NOMO-1 treated with dmso at 0.1 percent for 144 hours (cell line): ENCODE measurements around the gene PSMB9.
"Not testable (repeated sequence)": the region's sequence is repeated elsewhere in the genome, so short reads cannot be mapped to it uniquely, and the experiment has no call there.

Source experiments
- DNase-seq: peaks from one replicate; lab custom pipeline; 2025; ENCODE audit not compliant: unreplicated experiment; lab: John Stamatoyannopoulos, UW

Gene PSMB9

DNA sequence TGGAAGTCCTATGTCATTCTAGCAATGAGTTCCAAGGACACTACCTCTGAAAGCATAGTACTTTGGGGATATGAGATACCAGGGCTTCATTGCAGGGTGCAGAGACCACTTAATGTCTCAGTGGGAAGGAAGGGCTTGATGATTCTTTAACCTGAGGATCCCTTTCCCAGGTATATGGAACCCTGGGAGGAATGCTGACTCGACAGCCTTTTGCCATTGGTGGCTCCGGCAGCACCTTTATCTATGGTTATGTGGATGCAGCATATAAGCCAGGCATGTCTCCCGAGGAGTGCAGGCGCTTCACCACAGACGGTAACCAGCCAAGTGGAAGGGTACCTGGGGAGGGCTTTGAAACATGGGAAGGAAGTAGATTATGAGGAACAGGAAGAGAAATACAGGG lies 4.2 kb downstream of the PSMB9 start:
- no peak for DNase-seq

DNA sequence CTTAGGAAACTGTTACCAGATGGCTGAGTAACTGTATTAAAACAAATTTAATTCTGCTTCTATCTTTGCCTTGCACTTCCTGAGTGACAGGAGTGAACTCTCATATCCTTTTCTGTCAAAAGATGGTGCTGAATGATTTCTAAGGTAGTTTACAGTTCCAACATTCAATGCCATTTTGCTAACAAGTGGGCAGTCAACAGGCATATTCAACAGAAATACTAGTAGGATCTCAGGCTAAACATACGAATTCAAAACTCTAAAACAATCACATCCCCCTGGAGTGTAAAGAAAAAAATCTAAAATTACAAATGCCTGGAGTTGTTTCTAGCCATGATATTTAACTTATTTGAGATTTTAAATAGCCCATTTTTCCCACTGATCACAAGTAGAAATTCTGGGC lies 6.7 kb downstream of the PSMB9 start:
- DNase-seq = no peak

DNA sequence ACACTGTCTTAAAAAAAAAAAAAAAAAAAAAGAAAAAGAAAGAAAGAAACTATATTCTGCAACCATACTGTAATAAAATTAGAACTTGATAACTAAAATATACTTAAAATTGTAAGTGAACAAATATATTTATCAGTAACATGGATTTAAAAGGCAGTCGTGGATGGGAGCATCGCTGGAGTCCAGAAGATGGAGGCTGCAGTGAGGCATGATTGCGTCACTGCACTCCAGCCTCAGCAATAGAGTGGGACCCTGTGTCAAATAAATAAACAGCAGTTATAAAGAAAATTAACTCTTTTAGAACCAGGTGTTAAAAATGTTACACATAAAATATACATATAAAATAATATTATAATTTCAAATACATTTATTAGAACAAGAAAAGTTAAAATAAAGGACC lies 8.7 kb downstream of the PSMB9 start:
- no peak for DNase-seq

DNA sequence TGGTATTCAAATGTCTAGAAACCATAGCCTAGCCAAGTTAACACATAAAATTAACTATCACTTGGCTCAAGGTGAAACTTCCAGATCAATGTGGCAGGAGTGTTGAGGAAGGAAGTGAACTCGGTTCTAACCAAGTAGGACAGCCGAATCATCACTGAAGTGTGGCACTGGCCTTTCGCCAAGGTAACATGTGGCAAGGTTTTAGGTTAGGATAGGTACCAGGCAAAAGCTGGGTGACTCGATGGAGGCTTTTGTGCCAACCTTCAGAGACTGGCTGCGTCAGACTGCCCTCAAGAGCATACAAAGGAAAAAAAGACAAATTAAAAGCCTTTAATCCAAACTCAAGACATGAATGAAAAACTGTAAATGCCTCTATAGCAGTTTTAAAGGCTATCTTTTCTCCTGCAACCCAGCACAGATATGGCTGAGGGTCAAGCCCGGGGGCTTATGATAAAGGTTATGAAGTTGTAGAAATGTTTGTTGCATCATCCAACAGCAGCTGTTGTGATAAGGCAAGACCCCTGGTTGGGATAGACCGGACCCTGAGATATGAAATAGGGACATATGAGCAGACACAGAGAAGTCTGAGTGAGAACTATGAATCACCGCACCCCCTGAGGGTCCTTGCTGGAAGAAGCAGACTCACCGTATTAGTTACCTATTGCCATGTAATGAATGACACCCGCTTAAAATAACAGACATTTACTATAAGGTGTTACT lies 11.9 kb downstream of the PSMB9 start:
- no peak for DNase-seq

DNA sequence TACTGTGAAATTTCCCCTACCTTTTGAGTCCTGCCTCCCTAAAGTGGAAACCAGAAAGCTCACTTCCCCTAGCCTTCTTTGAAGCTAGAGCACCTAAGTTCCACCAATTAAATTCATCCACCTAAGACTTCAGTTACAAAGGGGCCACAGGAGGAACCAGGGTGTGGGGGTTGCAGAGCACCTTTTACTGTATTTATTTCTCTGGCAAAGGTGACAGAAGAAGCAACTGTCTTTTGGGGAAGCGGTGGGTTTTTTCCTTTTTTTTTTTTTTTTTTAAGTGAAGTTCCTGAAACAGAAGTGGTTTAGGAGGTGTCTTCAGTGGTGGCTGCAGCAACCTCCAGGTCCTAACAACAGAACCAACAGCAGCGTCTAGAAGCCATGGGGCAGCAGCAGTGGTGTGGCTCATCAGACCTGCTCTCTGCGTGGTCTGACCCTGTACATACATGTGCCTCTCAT lies 13.1 kb downstream of the PSMB9 start:
- peak; percentile 20 for DNase-seq

DNA sequence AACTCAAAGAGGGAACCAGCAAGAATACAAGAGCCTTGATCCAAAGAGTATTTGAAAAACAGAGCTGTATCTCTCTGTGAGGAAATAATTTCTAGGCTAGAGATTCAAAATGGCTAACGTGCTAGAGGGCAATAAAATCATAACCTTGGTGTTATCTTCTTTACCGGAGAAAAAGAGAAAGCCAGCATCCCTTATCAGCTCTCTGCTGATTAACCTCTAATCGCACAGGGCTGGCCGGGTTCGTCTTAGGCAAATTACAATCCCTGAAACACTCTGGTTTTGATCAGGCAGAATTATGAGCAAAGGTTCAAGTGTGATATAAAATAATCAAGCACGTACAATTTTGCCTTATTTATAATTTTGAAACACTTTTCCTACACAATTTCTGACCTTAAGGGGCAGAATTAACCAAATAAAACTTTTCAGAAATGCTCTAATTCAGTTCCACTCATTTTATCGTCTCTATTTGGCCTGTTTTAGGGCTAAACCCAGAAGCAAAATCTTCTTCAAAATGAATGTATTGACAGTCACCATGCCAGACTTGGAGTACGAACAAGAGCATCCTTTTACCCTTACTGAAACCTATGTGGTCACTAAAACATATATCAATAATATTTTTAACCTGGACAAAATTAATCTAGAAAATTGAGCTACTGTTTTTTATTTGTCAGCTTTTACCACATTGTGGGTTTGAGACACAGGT lies 13.7 kb downstream of the PSMB9 start:
- DNase-seq = no peak

DNA sequence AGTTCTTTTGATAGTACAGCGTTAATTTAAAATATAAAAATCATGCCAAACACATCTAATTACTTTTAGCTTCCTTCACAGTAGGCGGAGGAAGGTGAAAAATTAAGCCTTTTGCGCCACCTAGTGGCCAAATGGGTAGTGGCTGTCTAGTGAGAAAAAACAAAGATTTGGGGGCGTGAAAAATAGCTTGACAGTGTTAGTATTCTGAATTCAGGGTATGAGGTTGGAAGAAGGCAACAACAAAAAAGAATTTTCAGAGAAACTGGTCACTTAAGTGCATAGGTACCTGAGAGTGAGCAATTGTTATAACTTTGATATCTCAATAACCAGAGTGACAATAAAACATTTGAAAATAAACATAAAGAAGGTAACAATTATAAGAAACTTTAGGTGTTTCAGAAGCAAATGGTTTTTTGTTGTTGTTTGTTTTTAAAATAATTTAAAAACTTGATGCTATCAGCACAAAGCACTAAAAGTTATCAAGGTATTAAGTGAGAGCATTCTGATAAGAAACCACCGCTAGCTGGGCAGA lies 14.3 kb downstream of the PSMB9 start:
- peak; percentile 41 for DNase-seq

DNA sequence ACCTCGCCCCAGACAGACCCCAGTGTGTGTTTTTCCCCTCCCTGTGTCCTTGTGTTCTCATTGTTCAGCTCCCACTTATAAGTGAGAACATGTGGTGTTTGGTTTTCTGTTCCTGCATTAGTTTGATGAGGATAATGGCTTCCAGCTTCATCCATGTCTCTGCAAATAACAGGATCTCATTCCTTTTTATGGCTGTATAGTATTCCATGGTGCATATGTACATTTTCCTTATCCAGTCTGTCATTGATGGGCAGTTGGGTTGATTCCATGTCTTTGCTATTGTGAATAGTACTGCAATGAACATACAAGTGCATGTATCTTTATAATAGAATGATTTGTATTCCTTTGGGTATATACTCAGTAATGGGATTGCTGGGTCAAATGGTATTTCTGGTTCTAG lies 20.0 kb downstream of the PSMB9 start:
- not testable (repeated sequence) for DNase-seq

DNA sequence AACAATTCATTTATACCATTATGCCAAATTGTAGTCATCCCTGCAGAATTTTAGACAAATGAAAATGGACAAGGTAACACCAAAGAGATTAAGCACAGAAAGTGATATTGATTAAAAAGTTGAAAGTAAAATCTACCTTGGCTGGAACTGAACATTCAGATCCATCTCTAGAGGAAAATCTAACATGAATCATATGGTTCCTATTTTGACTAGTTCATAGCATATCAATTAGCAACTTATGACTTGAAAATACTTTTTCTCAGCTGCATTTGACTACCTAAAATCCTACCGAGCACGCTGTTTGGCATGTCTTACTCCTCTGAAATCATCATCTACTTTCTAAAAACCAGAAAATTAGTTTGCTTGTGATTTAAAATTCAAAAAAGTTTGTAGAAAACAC lies 22.6 kb downstream of the PSMB9 start:
- DNase-seq = no peak

DNA sequence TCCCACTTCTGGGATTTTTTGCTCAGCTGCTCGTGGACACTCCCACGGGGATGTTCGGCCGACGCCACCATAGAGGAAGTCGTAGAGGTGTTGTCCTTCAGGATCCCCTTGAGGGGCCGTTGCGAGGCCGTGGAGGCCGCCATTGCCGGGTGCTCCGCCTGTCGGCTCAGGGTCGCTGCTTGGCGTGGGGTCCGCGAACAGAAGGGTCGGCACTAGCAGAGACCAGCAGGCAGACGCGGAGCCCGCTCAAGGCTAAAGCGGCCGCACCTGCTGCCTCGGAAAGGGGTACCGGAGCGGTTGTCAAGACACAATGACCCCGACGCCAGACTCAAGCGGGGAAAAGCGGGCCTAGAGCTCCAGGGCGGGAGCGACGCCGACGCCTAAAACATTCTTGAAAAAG lies 25.7 kb downstream of the PSMB9 start:
- no peak for DNase-seq

DNA sequence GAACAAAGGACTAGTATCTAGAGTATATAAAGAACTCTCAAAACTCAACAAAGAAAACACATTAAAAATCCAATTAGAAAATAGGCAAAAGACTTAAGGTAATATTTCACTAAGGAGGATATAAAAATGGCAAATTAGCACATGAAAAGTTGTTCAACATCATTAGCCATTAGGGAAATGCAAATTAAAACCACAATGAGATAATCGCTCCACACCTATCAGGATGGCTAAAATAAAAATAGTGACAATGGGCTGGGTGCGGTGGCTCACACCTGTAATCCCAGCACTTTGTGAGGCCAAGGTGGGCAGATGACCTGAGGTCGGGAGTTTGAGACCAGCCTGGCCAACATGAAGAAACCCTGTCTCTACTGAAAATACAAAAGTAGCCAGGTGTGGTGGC lies 27.0 kb downstream of the PSMB9 start:
- not testable (repeated sequence) for DNase-seq

DNA sequence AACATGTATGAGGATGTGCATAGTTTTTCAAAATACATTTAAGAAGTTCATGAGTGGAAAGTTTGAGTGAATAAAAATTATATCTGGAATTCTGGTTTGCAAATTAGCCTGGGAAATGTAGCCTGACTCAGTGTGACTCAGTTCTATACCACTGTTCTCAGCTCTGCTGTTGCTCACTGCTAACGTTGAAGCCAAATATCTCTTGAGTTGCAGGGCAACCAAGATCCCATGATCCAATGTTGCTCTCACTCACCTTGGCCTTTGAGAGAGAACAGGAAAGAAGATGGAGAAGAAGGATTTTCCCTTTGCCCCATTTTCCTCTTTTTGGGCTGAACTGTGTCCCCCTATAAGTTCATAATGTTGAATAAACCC lies 28.9 kb downstream of the PSMB9 start:
- DNase-seq = no peak

DNA sequence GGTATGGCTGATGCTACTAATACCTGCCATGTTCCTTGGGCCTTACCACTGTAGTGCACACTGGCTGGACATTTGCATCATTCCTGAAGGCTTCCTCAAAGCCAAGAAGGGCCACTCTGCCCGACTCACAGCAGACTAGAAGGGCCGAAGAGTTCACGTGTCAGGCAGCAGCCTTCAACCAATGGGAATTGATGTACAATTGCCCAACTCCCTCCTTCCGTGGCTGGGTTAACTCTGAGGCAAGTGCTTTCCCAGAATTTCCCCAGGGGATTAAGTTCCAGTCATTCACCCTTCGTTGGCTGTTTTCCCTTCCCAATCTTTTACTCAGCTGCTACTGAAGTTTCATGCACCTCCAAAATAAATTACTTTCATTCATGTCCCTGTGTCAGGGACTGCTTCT lies 29.8 kb downstream of the PSMB9 start:
- no peak for DNase-seq

DNA sequence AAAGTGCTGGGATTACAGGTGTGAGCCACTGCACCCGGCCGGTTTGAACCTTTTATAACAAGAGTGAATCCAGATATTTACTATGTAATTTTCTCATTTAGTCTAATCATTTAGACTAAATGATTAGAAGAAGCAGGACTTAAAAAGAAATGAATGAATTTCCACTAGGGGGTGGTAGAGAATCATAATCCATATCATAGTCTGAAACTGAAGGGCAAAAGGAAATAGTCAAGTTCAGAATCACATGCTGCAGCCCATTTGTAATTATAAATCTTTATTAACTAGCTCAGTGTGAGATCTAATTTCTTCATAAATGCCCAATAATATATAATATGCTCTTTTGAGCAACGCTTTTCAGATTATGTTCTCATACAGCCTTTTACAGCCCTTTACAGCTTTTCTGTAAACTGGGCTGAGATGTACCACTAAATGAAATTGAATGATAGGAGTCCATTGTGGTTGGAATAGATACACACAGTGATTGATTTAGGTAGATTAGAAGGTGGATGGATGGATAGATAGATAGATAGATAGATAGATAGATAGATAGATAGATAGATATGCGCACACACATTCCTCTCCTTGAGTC lies 31.8 kb downstream of the PSMB9 start:
- peak; percentile 9 for DNase-seq

DNA sequence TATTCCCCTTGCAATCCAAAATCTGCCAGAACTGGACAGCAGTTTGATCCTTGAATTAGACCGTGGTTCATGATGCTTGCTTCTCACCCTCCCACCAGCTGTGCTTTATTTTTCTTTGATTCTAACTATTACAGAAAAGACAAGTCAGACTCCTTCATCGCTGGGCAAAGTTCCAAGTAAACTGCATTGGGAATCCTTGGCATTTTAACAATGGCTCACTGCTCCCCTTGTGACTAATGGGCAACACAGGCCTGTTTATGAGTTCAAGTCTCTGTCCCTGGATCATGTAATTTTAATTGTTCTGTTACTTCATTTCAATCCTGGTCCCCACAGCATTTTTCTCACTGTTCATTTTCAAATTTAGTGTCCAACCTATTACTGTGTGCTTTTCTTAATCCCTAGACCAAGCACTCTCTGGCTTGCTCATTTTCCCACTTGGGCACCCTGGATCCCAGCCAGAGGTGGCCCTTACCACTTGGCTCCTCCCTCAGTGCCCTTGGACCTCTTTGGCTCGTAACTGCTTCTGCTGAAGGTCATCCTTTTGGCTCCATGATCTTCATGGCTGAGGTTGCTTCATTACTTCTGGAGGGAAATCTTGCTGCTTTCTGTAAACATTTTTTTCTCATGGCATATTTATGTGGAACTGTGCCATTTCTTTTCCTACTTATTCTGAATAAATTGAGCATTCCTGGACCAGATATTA lies 32.8 kb downstream of the PSMB9 start:
- DNase-seq = no peak

DNA sequence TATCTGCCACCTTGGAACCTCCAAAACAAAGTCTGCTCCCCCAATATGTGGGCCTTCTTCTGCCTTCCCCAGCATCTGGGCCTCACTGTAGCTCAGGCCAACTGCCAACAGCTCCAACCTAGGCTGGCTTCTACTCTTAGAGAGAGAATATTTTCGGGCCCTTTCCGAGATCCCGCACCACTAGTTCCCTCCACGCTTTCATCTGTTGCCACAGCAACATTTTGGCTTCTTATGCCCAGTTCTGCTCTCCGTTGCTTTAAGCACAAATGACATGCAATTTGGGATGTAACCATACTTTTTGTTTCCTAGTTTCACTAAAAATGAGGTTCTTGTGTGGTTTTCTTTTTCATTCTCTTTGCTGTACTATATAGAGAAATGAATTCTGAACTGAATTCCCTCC lies 33.6 kb downstream of the PSMB9 start:
- no peak for DNase-seq

DNA sequence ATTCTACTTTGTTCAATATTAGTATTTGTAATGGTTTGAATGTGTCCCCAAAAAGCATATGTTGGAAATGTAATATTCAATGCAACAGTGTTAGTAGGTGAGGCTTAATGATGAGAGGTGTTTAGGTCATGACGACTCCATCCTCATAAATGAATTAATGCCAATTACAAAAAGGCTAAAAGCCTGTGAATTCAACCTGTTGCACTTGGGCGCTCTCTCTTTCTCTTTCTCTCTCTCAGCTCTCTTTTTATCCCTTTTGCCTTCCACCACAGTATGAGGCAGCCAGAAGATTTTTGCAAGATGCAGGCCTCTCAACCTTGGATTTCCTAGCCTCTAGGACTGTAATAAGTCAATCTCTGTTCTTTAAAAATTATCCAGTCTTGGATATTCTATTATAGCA lies 34.6 kb downstream of the PSMB9 start:
- DNase-seq = no peak

DNA sequence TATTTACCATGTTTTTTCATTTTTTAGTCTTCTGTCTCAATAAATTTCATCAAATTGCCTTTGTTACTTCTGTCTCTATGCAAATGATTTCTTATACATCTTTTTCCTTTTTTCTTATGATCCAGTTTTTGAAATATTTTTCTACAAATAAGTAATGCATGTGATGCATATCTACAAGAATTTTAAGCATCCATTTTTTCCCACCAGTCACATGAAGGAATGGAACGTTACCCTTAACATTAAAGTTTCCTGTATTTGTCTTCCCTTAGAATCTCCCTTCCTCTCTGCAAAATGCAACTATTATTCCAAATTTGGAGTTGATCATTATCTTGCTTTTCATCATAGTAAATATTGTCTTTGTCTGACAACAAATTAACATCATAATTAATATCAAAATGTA lies 35.5 kb downstream of the PSMB9 start:
- DNase-seq = no peak

DNA sequence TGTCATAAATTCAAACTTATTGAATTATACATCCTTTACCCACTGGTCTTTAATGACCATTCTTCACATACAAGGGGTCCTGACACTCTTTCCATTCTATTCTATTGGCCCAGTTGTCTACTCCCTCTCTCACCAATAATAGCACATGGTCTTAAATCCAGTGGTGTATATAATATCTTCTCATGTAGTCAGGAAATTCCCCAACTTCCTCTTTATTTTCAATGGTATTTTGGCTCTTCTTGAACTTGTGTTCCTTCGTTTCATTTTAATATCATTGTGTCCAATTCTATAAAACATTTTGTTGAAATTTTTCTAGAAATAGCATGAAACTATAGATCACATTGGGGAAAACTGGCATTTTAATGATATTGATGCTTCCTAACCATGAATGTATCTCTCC lies 36.8 kb downstream of the PSMB9 start:
- DNase-seq = no peak

DNA sequence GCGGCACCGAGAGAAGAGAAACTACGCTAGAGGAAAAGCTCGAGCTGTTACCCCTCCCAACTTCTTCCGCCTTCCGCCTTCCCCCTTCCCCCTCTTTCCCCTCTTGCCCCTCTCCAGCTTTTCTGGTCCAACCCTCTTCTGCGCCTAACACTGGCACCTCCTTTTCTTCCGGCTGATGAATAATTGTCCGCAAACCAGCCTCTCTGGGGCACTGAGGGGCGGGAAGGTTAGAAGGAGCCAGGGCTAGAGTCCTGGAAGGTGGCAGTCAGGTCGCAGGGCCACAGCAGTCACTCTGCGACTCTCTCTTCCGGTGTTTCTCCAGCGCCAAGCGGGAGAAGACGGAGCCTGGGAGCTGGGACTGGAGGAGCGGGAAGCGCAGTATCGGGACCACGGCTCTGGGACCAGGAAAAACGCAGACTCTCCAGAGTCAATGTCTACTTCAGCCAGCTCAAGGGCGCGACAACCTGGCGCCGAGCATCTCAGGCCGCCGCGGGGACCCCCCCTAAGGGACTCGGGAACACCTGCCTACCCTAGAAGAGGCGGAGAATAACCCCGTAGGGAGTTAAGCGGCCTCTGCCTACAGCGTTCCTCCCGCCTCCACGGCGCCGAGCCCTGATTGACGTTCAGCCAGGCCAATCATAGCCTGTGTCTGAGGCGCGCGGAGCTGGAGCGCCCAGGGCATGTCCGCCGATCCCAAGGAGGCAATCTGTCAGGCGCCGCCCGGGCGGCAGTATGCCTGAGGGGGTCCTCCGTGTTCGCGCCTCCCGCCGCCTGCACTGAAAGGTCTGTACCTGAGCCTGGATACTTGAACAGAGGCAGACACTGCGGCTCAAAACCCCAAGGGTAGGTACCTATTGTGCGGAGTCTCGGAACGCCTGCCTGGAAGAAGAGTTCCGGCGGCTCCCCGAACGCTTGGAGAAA lies 40.4 kb downstream of the PSMB9 start:
- DNase-seq = peak; percentile 91

DNA sequence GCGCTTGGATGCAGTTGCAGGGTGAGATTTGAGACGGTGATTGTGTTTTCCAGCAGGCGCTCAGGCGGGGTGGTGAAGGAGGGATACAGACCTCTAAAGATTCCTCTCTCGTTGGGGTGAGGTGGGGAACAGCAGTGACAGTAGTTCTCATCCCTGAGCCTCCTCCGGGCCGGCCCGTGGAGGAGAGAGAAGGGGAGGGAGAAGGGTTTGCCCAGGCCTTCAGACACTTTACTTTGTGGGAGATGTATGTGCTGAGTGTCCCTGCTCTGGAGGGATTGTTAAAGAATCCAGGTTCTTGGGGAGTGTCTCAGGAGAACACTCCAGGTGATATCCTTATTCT lies 41.0 kb downstream of the PSMB9 start:
- no peak for DNase-seq
